PC-9 (cell line): ENCODE results near the gene ADGRV1.

ENCODE experiments used
- EZH2 ChIP-seq: fragments of 200-600 bp; sonication (generic); IDR thresholded peaks from 2 replicates; pipeline ENCODE4 v1.8.0; 2017; ENCODE audit warnings: antibody characterized with exemption, low read depth
- TF ChIP-seq, protein P1 (sequence below): fragments of 200-600 bp; sonication (generic); conservative IDR thresholded peaks from 2 replicates; pipeline ENCODE4 v1.6.1; 2017; ENCODE audit warnings: mixed run types, antibody characterized with exemption, mild to moderate bottlenecking, moderate library complexity

DNA sequence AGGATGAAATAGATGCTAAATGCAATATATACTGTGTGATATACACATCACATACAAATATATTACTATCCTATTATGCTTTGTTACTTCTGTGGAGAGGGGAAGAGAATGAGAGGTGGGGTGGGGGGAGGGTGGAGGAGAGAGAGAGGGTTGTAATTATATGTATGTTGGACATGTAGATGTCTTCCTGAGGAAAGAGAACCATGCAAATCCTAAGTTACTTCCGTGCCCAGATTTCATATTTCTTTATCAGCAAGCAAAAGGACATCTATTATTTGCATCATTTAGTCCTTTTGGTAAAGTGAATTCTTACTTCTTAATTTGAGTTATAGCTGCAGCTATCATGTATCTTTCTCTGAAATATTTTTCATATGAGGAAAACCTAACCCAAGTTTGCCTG lies 187.5 kb downstream of the ADGRV1 start:
- TF ChIP-seq, protein P1, sequence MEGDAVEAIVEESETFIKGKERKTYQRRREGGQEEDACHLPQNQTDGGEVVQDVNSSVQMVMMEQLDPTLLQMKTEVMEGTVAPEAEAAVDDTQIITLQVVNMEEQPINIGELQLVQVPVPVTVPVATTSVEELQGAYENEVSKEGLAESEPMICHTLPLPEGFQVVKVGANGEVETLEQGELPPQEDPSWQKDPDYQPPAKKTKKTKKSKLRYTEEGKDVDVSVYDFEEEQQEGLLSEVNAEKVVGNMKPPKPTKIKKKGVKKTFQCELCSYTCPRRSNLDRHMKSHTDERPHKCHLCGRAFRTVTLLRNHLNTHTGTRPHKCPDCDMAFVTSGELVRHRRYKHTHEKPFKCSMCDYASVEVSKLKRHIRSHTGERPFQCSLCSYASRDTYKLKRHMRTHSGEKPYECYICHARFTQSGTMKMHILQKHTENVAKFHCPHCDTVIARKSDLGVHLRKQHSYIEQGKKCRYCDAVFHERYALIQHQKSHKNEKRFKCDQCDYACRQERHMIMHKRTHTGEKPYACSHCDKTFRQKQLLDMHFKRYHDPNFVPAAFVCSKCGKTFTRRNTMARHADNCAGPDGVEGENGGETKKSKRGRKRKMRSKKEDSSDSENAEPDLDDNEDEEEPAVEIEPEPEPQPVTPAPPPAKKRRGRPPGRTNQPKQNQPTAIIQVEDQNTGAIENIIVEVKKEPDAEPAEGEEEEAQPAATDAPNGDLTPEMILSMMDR: no peak
- TF ChIP-seq EZH2: no peak
